Muscle of arm (tissue), 12 donors: Measurements from ENCODE around the gene ST3GAL3. TPM values are rescaled to one million over a fixed set of nuclear protein-coding genes. Genes with fewer than 3 reads are reported as not detected.

Source experiments
- DNase-seq: peaks from one replicate; pipeline ENCODE4 v3.0.0-alpha.2; 2013
- polyA plus RNA-seq, 12 donors: library from polyadenylated mRNA; unstranded; fragments of 120-200 nt; gene quantifications; one replicate each; pipeline ENCODE4 v1.2.1, GENCODE V29; 2013; ENCODE audit not compliant: insufficient read length in 12 of 12

The ST3GAL3 gene
- polyA plus RNA-seq, 12 donors = 27.0 to 49.2 (median 34.1) TPM; not detected in 1

DNA sequence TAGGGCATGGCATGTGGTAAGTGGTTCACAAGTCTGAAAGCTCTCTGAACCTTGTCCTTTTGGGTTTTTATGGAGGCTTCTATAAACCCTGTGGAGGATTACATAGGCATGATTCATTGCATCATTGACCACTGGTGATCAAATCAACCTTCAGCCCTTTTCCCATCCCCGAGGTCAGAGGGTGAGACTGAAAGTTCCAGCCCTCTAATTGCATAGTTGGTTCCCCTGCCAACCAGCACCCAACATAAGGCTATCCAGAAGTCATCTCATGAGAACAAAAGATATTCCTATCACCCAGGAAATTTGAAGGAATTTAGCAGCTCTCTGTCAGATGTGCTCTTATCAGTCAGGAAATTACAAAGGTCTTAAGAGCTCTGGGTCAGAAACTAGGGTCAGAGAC, 136.8 kb downstream of the ST3GAL3 start:
- no peak for DNase-seq

GRCh38 chr1:43847290-43847689, 140.0 kb downstream of the ST3GAL3 start:
- no peak for DNase-seq

DNA sequence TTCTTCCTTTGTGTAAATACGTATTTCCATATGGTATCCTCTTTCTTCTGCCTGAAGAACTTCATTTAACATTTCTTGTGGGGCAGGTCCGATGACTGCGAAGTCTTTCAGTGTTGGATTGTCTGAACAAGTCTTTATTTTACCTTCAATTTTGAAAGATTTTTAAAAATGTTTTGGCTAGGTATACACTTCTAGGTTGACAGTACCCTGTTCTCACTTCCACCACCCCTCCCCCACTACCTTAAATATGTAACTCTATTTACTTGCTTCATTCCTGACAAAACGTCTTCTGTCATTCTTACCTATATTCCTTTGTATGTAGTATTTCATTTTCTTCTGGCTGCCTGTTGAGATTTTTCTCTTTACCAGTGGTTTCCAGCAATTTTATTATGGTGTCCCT, 140.5 kb downstream of the ST3GAL3 start:
- no peak for DNase-seq

GRCh38 chr1:43849670-43850069, 142.3 kb downstream of the ST3GAL3 start:
- no peak for DNase-seq

DNA sequence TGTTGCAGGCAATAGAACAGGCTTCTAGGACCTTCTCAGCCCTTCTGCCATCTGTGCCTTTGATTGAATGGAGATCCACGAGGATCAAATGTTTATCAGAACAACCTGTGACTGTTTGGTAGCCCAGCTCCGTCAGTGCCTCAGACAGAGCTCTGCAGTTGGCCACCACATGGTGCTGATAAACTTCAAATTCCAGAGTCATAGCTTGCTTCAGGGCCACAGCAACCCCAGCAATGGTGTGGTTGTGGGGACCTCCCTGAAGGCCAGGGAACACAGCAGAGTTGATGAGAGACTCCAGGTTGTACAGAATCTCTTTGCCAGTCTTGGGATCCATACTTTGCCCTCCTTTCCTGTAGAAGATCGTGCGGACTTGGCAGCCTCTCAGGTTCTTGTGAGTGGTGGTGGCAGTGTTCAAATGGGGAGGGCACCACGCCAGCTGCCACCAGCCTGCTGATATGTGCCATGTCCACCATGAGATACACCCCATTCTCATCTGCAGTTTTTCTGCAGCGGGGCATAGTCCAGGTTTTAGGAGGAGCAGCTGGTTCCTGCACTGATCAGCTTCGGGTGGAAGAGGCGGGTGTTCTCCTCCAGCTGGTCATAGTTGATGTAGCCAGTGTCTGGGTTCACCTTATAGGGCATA, 143.4 kb downstream of the ST3GAL3 start:
- DNase-seq = no peak

GRCh38 chr1:43851561-43852338, 144.4 kb downstream of the ST3GAL3 start:
- no peak for DNase-seq

DNA sequence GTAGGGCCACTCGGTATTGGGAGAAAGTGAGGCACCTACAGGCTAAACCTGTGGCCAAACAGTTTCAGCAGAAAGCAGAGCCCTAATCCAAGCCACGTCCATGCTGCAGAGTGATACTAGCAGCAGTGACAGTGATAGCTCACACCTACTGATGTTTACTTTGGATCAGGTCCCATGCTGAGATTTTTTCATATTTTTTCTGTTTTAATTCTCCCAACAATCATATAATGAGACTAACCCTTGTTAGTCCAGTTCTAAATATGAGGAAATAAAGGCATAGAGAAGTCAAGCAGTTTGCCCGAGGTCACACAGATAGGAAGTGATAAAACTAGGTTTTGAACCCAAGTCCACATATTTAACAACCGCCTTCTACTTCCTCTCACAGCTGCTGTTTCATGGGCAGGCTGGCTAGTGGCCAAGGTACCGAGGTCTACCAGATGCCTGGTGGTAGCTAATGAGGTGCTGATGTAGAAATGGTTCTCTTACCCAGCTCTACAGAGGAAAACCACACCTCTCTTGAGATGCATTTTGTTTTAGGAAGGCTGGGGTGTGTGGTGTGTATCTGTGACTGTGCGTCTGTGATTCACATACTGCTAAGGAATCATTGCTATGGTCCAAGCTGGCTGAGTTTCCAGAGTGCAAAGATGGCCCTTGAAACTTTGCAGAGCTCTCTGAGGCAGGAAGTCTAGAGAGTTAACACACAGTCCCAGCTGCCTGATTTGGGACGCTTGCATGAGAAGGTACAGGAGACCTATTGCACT, 146.0 kb downstream of the ST3GAL3 start:
- DNase-seq = no peak

GRCh38 chr1:43854473-43854872, 147.1 kb downstream of the ST3GAL3 start:
- DNase-seq = no peak

DNA sequence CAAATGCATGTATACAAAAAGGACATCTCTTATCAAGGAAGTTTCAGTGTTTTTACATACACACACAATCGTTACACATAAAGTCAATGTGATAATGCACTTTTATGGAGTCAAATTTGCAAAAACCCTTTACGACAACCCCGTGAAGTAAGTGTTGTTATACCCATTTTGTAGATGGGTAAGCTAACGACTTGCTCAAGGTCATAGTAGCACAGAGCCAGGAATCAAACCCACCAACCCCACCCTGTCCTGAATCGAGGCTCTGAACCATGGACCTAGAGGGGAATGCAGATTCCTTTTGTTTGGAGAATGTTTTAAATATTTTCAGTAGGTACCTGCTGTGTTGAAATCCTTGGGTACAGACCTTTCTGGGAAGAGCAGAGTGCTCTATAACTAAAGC, 148.9 kb downstream of the ST3GAL3 start:
- DNase-seq = no peak

DNA sequence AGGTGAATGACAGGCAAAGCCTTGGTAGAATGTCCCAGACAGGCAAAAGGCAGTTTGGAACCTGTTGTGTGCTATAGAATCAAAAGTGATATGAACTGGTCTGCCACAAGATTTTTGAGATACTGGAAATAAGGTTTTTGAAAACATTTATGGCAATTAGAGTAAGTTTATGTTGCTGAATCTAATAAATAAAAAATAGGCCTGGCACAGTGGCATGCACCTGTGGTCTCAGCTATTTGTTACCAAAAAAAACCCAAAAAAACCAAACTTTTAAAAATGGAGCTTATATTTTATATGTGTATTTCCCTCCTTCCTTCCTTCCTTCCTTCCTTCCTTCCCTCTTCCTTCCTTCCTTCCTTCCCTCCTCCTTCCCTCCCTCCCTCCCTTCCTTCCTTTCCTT, 149.8 kb downstream of the ST3GAL3 start:
- DNase-seq = no peak

- no peak for DNase-seq
These were observed 151.0 kb downstream of the ST3GAL3 start for GRCh38 chr1:43858324-43858723.

DNA sequence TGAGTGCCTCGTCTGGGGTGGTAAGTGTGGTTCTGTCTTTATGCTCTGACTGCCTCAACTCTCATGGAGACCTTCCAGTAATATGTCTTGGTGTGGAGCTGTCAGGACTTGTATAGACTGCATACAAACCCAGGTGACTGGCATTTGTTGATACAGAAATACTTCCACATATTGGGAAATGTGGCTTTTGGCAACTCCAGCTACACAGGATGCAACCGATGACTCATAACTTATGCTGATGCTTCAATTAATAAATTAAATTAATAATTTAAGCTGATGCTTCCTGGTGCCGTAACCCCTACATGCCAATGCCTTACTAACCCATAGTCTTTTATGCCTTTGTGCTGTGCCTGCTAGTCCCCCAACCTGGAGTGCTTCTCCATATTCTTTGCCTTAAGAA, 154.0 kb downstream of the ST3GAL3 start:
- no peak for DNase-seq

GRCh38 chr1:43861988-43862735, 154.8 kb downstream of the ST3GAL3 start:
- no peak for DNase-seq

- DNase-seq = no peak
These were observed 157.0 kb downstream of the ST3GAL3 start for GRCh38 chr1:43864111-43865045.

GRCh38 chr1:43866201-43866600, 158.9 kb downstream of the ST3GAL3 start:
- no peak for DNase-seq

- DNase-seq = no peak
These were observed 160.8 kb downstream of the ST3GAL3 start for GRCh38 chr1:43867976-43868740.

DNA sequence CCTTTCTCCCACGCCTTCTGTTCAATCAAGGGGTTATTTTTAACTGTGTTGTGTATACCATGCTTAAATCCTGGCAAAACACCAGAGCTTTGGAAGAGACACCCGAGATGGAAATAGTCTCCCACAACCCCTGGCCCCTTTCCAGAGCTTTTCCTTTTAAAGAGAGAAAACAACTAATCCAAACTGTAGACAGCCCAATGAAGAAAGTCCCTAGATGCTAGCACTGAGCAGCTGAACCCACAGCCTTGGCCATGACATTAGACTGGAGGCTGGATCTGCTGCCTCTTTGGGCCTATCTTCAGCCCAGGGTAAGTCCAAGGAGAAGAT, 161.4 kb downstream of the ST3GAL3 start:
- DNase-seq = peak; percentile 57

- DNase-seq = no peak
These were observed 163.0 kb downstream of the ST3GAL3 start for GRCh38 chr1:43870306-43870705.

DNA sequence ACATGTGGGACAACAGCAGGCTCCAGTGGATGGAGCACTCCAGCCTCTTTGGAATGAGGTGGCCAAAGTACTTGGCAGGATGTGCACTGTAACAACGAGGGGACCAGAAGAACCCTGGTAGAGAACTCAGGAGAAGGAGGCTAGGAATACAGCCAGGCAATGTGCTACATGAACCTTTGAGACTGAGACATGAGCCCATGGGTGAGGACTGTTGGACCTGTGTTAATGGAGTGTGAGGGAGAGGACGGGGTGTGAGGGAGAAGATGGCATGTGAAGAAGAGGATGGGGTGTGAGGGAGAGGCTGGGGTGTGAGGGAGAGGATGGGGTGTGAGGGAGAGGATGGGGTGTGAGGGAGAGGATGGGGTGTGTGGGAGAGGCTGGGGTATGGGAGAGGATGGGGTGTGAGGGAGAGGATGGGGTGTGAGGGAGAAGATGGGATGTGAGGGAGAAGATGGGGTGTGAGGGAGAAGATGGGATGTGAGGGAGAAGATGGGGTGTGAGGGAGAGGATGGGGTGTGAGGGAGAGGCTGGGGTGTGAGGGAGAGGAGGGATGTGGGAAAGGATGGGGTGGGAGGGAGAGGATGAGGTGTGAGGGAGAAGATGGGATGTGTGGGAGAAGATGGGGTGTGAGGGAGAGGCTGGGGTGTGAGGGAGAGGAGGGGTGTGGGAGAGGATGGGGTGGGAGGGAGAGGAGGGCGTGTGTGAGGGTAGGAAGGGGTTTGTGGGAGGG, 164.0 kb downstream of the ST3GAL3 start:
- DNase-seq = no peak

DNA sequence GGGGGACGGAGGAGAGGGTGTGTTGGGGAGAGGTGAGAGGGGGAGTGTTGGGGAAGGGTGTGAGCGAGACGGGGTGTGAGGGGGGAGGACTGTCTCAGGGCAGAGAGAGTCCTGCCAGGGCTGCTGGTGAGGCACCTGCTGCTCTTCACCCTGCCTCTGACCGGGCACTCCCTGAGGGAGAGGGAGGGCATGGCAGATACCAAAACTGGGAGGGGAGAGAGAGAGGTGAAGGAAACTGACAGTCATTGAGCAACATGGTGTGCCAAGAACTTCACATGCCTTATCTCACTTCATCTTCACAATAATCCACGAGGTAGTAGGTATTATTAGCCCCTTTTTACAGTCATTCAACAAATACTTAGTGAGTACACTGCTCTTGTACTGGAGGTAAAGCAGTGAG, 164.9 kb downstream of the ST3GAL3 start:
- no peak for DNase-seq
